Measurements from ENCODE around the gene HES7.
A peak's percentile ranks its signal among the peaks of the same experiment; 100 is the strongest.

HES7 gene

GRCh38 chr17:8123695-8124349 lies at the start of gene HES7:
HES7 (minus strand) TSS chr17:8124106; CDS start chr17:8124084, 22 bp downstream.
- peak in 1 of 2 experiments; percentile 37 for DNase-seq

GRCh38 chr17:8173056-8173870 lies 49.4 kb upstream of the HES7 start:
- peak; percentile 93 to 99 for DNase-seq

- peak in 1 of 2 experiments; percentile 16 for DNase-seq
Measured at GRCh38 chr17:8170186-8170585, 46.3 kb upstream of the HES7 start.

GRCh38 chr17:8167526-8167925 lies 43.6 kb upstream of the HES7 start:
- no peak for DNase-seq

- DNase-seq = no peak
Measured at GRCh38 chr17:8166731-8167130, 42.8 kb upstream of the HES7 start.

GRCh38 chr17:8164815-8165131 lies 40.9 kb upstream of the HES7 start:
- no peak for DNase-seq

GRCh38 chr17:8163978-8164814 lies 40.3 kb upstream of the HES7 start:
- peak in 1 of 2 experiments; percentile 21 for DNase-seq

- DNase-seq = peak in 1 of 2 experiments; percentile 46
Measured at GRCh38 chr17:8162997-8163977, 39.4 kb upstream of the HES7 start.

GRCh38 chr17:8162233-8162996 lies 38.5 kb upstream of the HES7 start, which contains the start of gene VAMP2:
VAMP2 (minus strand) TSS chr17:8162948; CDS start chr17:8162879, 69 bp downstream.
- peak in 1 of 2 experiments; percentile 69 for DNase-seq

GRCh38 chr17:8161289-8162232 lies 37.7 kb upstream of the HES7 start:
- peak in 1 of 2 experiments; percentile 8 for DNase-seq

GRCh38 chr17:8160741-8161221 lies 36.9 kb upstream of the HES7 start:
- no peak for DNase-seq

GRCh38 chr17:8160224-8160577 lies 36.3 kb upstream of the HES7 start:
- DNase-seq = no peak

- DNase-seq = no peak
Measured at GRCh38 chr17:8159459-8160223, 35.7 kb upstream of the HES7 start.

- no peak for DNase-seq
Measured at GRCh38 chr17:8159032-8159400, 35.1 kb upstream of the HES7 start.

- DNase-seq = peak; percentile 61 to 83
Measured at GRCh38 chr17:8158267-8159031, 34.5 kb upstream of the HES7 start.

GRCh38 chr17:8156246-8156992 lies 32.5 kb upstream of the HES7 start:
- peak; percentile 99 for DNase-seq

- DNase-seq = no peak
Measured at GRCh38 chr17:8155996-8156245, 32.0 kb upstream of the HES7 start.
